ENCODE results near the gene INTS11.

Gene INTS11

GRCh38 chr1:1312450-1313314, 11.8 kb downstream of the INTS11 start:
- DNase-seq: no peak

- no peak for DNase-seq
These were observed 13.1 kb downstream of the INTS11 start for GRCh38 chr1:1311107-1312104.

GRCh38 chr1:1310476-1311053, 13.9 kb downstream of the INTS11 start:
- no peak for DNase-seq

GRCh38 chr1:1310109-1310385, 14.4 kb downstream of the INTS11 start:
- no peak for DNase-seq

GRCh38 chr1:1309251-1310108, 15.0 kb downstream of the INTS11 start:
- no peak for DNase-seq

- no peak for DNase-seq
These were observed 15.7 kb downstream of the INTS11 start for GRCh38 chr1:1308756-1309250.

GRCh38 chr1:1307923-1308755, 16.3 kb downstream of the INTS11 start, which contains the start of the genes ACAP3 and PUSL1:
ACAP3 (minus strand) TSS chr1:1307930; CDS start chr1:1307815, 115 bp downstream.
PUSL1 (plus strand) TSS chr1:1308597; CDS start chr1:1308644, 47 bp downstream.
- peak; percentile 87 for DNase-seq

GRCh38 chr1:1307261-1307922, 17.1 kb downstream of the INTS11 start:
- peak in 1 of 2 experiments; percentile 33 for DNase-seq

- no peak for DNase-seq
These were observed 17.7 kb downstream of the INTS11 start for GRCh38 chr1:1306661-1307260.

GRCh38 chr1:1306070-1306660, 18.3 kb downstream of the INTS11 start:
- no peak for DNase-seq

- peak; percentile 36 to 42 for DNase-seq
These were observed 19.0 kb downstream of the INTS11 start for GRCh38 chr1:1305300-1306069.

GRCh38 chr1:1304331-1305299, 19.8 kb downstream of the INTS11 start:
- DNase-seq: no peak

- DNase-seq: no peak
These were observed 20.7 kb downstream of the INTS11 start for GRCh38 chr1:1303736-1304135.

GRCh38 chr1:1302951-1303509, 21.4 kb downstream of the INTS11 start:
- DNase-seq: no peak

GRCh38 chr1:1302006-1302430, 22.4 kb downstream of the INTS11 start:
- no peak for DNase-seq

GRCh38 chr1:1300352-1300739, 24.1 kb downstream of the INTS11 start:
- no peak for DNase-seq

- no peak for DNase-seq
These were observed 24.6 kb downstream of the INTS11 start for GRCh38 chr1:1299686-1300351.
